Measurements from ENCODE around the gene IL12RB2.

- no peak for TF ChIP-seq POLR2AphosphoS5 (IDR thresholded peaks at IDR 0.05; ENCODE audit: low read depth, low read length)
- TF ChIP-seq, protein P1, sequence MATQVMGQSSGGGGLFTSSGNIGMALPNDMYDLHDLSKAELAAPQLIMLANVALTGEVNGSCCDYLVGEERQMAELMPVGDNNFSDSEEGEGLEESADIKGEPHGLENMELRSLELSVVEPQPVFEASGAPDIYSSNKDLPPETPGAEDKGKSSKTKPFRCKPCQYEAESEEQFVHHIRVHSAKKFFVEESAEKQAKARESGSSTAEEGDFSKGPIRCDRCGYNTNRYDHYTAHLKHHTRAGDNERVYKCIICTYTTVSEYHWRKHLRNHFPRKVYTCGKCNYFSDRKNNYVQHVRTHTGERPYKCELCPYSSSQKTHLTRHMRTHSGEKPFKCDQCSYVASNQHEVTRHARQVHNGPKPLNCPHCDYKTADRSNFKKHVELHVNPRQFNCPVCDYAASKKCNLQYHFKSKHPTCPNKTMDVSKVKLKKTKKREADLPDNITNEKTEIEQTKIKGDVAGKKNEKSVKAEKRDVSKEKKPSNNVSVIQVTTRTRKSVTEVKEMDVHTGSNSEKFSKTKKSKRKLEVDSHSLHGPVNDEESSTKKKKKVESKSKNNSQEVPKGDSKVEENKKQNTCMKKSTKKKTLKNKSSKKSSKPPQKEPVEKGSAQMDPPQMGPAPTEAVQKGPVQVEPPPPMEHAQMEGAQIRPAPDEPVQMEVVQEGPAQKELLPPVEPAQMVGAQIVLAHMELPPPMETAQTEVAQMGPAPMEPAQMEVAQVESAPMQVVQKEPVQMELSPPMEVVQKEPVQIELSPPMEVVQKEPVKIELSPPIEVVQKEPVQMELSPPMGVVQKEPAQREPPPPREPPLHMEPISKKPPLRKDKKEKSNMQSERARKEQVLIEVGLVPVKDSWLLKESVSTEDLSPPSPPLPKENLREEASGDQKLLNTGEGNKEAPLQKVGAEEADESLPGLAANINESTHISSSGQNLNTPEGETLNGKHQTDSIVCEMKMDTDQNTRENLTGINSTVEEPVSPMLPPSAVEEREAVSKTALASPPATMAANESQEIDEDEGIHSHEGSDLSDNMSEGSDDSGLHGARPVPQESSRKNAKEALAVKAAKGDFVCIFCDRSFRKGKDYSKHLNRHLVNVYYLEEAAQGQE (IDR thresholded peaks at IDR 0.05; ENCODE audit: insufficient read depth in 1 of 2, low read depth in 2 of 2, low read length in 2 of 2): no peak
Measured at GRCh38 chr1:67346982-67347381, 39.3 kb downstream of the IL12RB2 start.

Measured in PFSK-1 (cell line).